K562 (cell line): ENCODE results near the gene REP15. TPM values are rescaled to one million over a fixed set of nuclear protein-coding genes. Genes with fewer than 3 reads are reported as not detected.

Experiments used
- ARID3B ChIP-seq: fragments of 250-450 bp; sonication (Bioruptor Pico); IDR thresholded peaks from 2 replicates; pipeline ENCODE4 v1.4.0; 2020; ENCODE audit warnings: borderline replicate concordance
- BRD4 ChIP-seq: fragments of 200-600 bp; sonication (generic); IDR thresholded peaks from 2 replicates; pipeline ENCODE4 v1.6.1; 2017; ENCODE audit warnings: inconsistent platforms
- DLX4 ChIP-seq: fragments of 250-450 bp; sonication (Bioruptor Pico); IDR thresholded peaks from 2 replicates; pipeline ENCODE4 v1.6.1; 2021; ENCODE audit warnings: mild to moderate bottlenecking
- HIVEP1 ChIP-seq: fragments of 250-450 bp; sonication (Bioruptor Pico); IDR thresholded peaks from 2 replicates; pipeline ENCODE4 v1.4.0; 2020; ENCODE audit warnings: mild to moderate bottlenecking
- KDM4B ChIP-seq, 2 experiments: fragments of 450-650 bp in 1 of 2; sonication (generic) in 1 of 2; IDR thresholded peaks; 2 replicates each; pipeline ENCODE4 v1.6.1; 2016 to 2017; ENCODE audit warnings: borderline replicate concordance in 2 of 2, antibody characterized with exemption in 1 of 2, low read depth in 1 of 2, mild to moderate bottlenecking in 1 of 2
- MXI1 ChIP-seq: IDR thresholded peaks from 2 replicates; pipeline ENCODE4 v1.6.1; 2011; ENCODE audit warnings: low read depth, mild to moderate bottlenecking, improper control_type of control experiment, low read length
- NCOA4 ChIP-seq: fragments of 450-650 bp; IDR thresholded peaks from 2 replicates; pipeline ENCODE4 v1.6.1; 2018; ENCODE audit warnings: mild to moderate bottlenecking; ENCODE audit not compliant: partially characterized antibody
- PHF8 ChIP-seq: fragments of 200-600 bp; sonication (generic); IDR thresholded peaks from 2 replicates; pipeline ENCODE4 v1.6.1; 2012; ENCODE audit warnings: mixed run types, mild to moderate bottlenecking, inconsistent platforms, low read length, moderate library complexity, borderline replicate concordance
- RFX5 ChIP-seq: IDR thresholded peaks from 2 replicates; pipeline ENCODE4 v1.6.1; 2011; ENCODE audit warnings: low read depth, mild to moderate bottlenecking, improper control_type of control experiment, low read length
- RFX7 ChIP-seq: fragments of 250-450 bp; sonication (Bioruptor Pico); IDR thresholded peaks from 2 replicates; pipeline ENCODE4 v1.5.1; 2021; ENCODE audit warnings: mild to moderate bottlenecking
- SIRT6 ChIP-seq: IDR thresholded peaks from one replicate; pipeline ENCODE4 v1.6.1; 2012; ENCODE audit warnings: low read depth, mild to moderate bottlenecking, control low read depth, inconsistent platforms, low read length, moderate library complexity
- TARDBP ChIP-seq: fragments of 450-650 bp; IDR thresholded peaks from 2 replicates; pipeline ENCODE4 v1.6.1; 2016
- TRIM28 ChIP-seq: fragments of 450-650 bp; IDR thresholded peaks from 2 replicates; pipeline ENCODE4 v1.6.1; 2017
- ZBTB33 ChIP-seq: sonication (generic); formaldehyde crosslinking; IDR thresholded peaks from 2 replicates; pipeline ENCODE4 v1.8.1; 2023; ENCODE audit warnings: mild to moderate bottlenecking, missing genetic modification reagents
- ZNF263 ChIP-seq: sonication (generic); formaldehyde crosslinking; IDR thresholded peaks from 2 replicates; pipeline ENCODE4 v1.8.0; 2022; ENCODE audit warnings: mild to moderate bottlenecking, missing genetic modification reagents, borderline replicate concordance
- ZNF316 ChIP-seq: fragments of 450-650 bp; IDR thresholded peaks from 2 replicates; pipeline ENCODE4 v1.6.1; 2016
- ZNF354B ChIP-seq: fragments of 250-450 bp; sonication (Bioruptor Pico); IDR thresholded peaks from 2 replicates; pipeline ENCODE4 v1.4.0; 2020
- ZNF609 ChIP-seq: sonication (generic); formaldehyde crosslinking; IDR thresholded peaks from 2 replicates; pipeline ENCODE4 v1.8.1; 2023; ENCODE audit warnings: missing genetic modification reagents, mild to moderate bottlenecking, borderline replicate concordance
- ZNF778 ChIP-seq: fragments of 450-650 bp; formaldehyde crosslinking; IDR thresholded peaks from 2 replicates; pipeline ENCODE4 v1.4.0; 2020; ENCODE audit warnings: mild to moderate bottlenecking, moderate library complexity
- polyA plus RNA-seq, 8 experiments: library from polyadenylated mRNA; depleted of rRNA in 4 of 8; stranded (reverse) in 5 of 8; unstranded in 3 of 8; fragments of >200 nt; fragmentation: Nextera tagmentation in 2 of 8; fragmentation: Illumina TruSeq in 1 of 8; extraction: Ambion mirVana in 2 of 8; extraction: Trizol in 1 of 8; gene quantifications; 2 replicates each; pipeline versions ENCODE4 v1.2.1 to v1.2.3, GENCODE V29; 2011 to 2014; ENCODE audit warnings: inconsistent platforms in 1 of 8, missing spikeins in 1 of 8
- total RNA-seq, 7 experiments: library from RNA; depleted of rRNA in 6 of 7; stranded (reverse); fragments of >200 nt in 6 of 7; fragmentation: Illumina TruSeq in 2 of 7; extraction: Trizol in 2 of 7; gene quantifications; 2 replicates each; pipeline versions ENCODE4 v1.2.1 to v1.2.3, GENCODE V29; 2011 to 2021; ENCODE audit warnings: low replicate concordance in 1 of 7

The REP15 gene
- total and polyA plus RNA-seq, 9 of the 15 experiments (the other 6 are each of a cell fraction or from before 2014, with no cell fraction given), result not detected

- TF ChIP-seq TRIM28 (0 out of 2 replicates have a peak, but pooled peaks have one; percentile 17), ZNF263 (CRISPR knock-in tag) (no peak; the same call in 1 of the 2 replicates), RFX5 (no peak), DLX4 (no peak), ARID3B (CRISPR knock-in tag) (no peak), ZNF609 (CRISPR knock-in tag) (no peak), ZBTB33 (CRISPR knock-in tag) (0 out of 2 replicates have a peak, but pooled peaks have one; percentile 28), HIVEP1 (CRISPR knock-in tag) (no peak), ZNF316 (0 out of 2 replicates have a peak, but pooled peaks have one; percentile 10), MXI1 (peak; percentile 82; the same call in 1 of the 2 replicates), ZNF778 (CRISPR knock-in tag) (no peak), SIRT6 (no peak), KDM4B (IDR thresholded peaks at IDR 0.05; ENCODE audit: borderline replicate concordance in 2 of 2, low read depth in 1 of 2) (peak in 1 of 2 experiments; percentile 72; a peak in 1 of 4 replicates), ZNF354B (CRISPR knock-in tag) (no peak), TARDBP (no peak), BRD4 (no peak; the same call in 1 of the 2 replicates), PHF8 (peak; percentile 98; the same call in 1 of the 2 replicates), RFX7 (CRISPR knock-in tag) (no peak), NCOA4 (no peak)
These were observed 14.5 kb downstream of the REP15 start, which contains the start of gene MRPS35 (continued) for GRCh38 chr12:27710592-27711316.
